Lower leg skin (tissue), 4 donors: Measurements from ENCODE around the gene CDC25C. TPM values are rescaled to one million over a fixed set of nuclear protein-coding genes. Genes with fewer than 3 reads are reported as not detected.

Source experiments
- DNase-seq, 2 donors: peaks; one replicate each; pipeline ENCODE4 v3.0.0-alpha.2; 2019; ENCODE audit warnings: low spot score in 2 of 2
- H3K4me3 ChIP-seq: fragments of 200-600 bp; sonication (generic); 2 replicates; pipeline ENCODE4 v1.5.1; 2017; ENCODE audit warnings: mild to moderate bottlenecking, low read depth; ENCODE audit not compliant: poor library complexity, severe bottlenecking
- POLR2A ChIP-seq, 2 donors: fragments of 450-650 bp; IDR thresholded peaks; one replicate each; pipeline ENCODE4 v1.6.1; 2016 to 2017; ENCODE audit warnings: antibody characterized with exemption in 2 of 2, mild to moderate bottlenecking in 1 of 2, moderate library complexity in 1 of 2
- WGBS, 2 donors: methylation state at CpG; one replicate each; pipeline ENCODE4 v1.1.5; 2018; 5-methylcytosine and 5-hydroxymethylcytosine counted together
- intact Hi-C: fragments of 100-400 bp; cut with DNase I; formaldehyde crosslinking; loops from one replicate; pipeline ENCODE4 v1.15.0; 2023; ENCODE audit warnings: low total_unique reads
- total RNA-seq, 4 donors: library from RNA; depleted of rRNA; stranded (reverse); fragments of >200 nt; gene quantifications; one replicate each; pipeline ENCODE4 v1.1.0, GENCODE V29; 2016
- TF ChIP-seq, protein P1 (sequence below), 3 donors: fragments of 450-650 bp; IDR thresholded peaks; one replicate each; pipeline ENCODE4 v1.5.1; 2016; ENCODE audit warnings: antibody characterized with exemption in 3 of 3, mild to moderate bottlenecking in 3 of 3, moderate library complexity in 2 of 3

The CDC25C gene
- total RNA-seq, 4 donors from 2014 or later = 0.34 to 1.4 (median 0.69) TPM; not detected in 1

GRCh38 chr5:138352071-138352721, 20.6 kb upstream of the CDC25C start, which contains the start of gene KDM3B:
TSS of gene KDM3B (plus strand) at chr5:138352685. CDS start at chr5:138352796, 111 bp downstream.
- intact Hi-C loops = no loop called here
- 14 to 16% methylated on average over 11 to 19 of the region's 30 CpGs for WGBS, 2 donors
- peak; percentile 77 to 97 for DNase-seq
- TF ChIP-seq, protein P1, sequence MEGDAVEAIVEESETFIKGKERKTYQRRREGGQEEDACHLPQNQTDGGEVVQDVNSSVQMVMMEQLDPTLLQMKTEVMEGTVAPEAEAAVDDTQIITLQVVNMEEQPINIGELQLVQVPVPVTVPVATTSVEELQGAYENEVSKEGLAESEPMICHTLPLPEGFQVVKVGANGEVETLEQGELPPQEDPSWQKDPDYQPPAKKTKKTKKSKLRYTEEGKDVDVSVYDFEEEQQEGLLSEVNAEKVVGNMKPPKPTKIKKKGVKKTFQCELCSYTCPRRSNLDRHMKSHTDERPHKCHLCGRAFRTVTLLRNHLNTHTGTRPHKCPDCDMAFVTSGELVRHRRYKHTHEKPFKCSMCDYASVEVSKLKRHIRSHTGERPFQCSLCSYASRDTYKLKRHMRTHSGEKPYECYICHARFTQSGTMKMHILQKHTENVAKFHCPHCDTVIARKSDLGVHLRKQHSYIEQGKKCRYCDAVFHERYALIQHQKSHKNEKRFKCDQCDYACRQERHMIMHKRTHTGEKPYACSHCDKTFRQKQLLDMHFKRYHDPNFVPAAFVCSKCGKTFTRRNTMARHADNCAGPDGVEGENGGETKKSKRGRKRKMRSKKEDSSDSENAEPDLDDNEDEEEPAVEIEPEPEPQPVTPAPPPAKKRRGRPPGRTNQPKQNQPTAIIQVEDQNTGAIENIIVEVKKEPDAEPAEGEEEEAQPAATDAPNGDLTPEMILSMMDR (IDR thresholded peaks at IDR 0.05) = peak in 2 of 3 donors; percentile 45 to 96
- no peak for TF ChIP-seq POLR2A (IDR thresholded peaks at IDR 0.05)
- H3K4me3 ChIP-seq = peak within 1 kb of the TSS; percentile 78

DNA sequence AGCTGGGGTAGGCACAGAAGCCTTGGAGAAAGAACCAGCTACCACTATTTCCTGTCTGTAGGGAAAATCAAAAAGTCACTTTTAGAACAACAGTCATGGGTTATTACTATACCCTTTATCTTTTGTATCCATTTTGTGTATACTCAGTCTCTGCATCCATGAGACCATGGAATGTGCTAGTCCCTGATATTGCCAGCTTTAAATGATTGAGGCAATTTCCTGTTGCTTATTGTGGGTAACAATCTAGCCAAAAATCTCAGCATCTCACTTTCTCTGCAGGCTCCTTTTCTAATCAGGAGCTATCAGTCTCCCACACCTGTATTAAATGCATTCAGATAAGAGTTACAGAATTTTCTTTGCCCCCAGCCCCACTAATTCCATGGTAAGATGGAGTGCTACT, 19.9 kb upstream of the CDC25C start:
- intact Hi-C loops = no loop called here
- TF ChIP-seq POLR2A (IDR thresholded peaks at IDR 0.05) = no peak
- TF ChIP-seq, protein P1 (IDR thresholded peaks at IDR 0.05) = no peak

GRCh38 chr5:138351056-138351455, 19.5 kb upstream of the CDC25C start:
- DNase-seq = no peak
- intact Hi-C loops = no loop called here
- TF ChIP-seq POLR2A (IDR thresholded peaks at IDR 0.05) = no peak
- TF ChIP-seq, protein P1 (IDR thresholded peaks at IDR 0.05) = no peak
- WGBS, 2 donors = 85 to 86% methylated on average over 1 of the region's 1 CpG
- no peak overlapping the region for H3K4me3 ChIP-seq

More for the DNA sequence above, 19.9 kb upstream of the CDC25C start:
- no peak overlapping the region for H3K4me3 ChIP-seq
- no peak for DNase-seq

DNA sequence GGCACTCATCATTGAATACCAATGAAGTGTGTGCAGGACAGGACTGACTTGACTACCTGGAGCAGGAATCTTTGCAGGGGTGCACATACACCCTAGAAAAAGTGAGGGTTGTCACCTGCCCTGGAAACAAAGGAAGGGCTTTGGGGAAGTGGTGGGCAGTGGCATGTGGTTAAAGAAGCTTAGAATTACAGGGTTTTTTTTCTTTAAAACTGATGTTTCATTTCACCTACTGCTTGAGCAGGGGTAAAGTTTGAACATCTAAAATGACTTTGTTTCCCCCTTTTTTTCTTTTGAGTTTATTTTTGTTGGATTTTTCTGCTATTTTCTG, 18.9 kb upstream of the CDC25C start:
- TF ChIP-seq POLR2A (IDR thresholded peaks at IDR 0.05) = no peak
- TF ChIP-seq, protein P1 (IDR thresholded peaks at IDR 0.05) = no peak
- no peak overlapping the region for H3K4me3 ChIP-seq
- intact Hi-C loops = no loop called here
- DNase-seq = no peak

- DNase-seq = no peak
- no peak for TF ChIP-seq POLR2A (IDR thresholded peaks at IDR 0.05)
- TF ChIP-seq, protein P1 (IDR thresholded peaks at IDR 0.05) = no peak
- H3K4me3 ChIP-seq = no peak overlapping the region
- WGBS, 2 donors = 47 to 54% methylated on average over 1 of the region's 1 CpG
- intact Hi-C loops = no loop called here
Observed at GRCh38 chr5:138349852-138350562, 18.4 kb upstream of the CDC25C start.
